NCI-H1930 (cell line): ENCODE data around the gene POM121C.
"Not testable (repeated sequence)": the region's sequence is repeated elsewhere in the genome, so short reads cannot be mapped to it uniquely, and the experiment has no call there.

Experiments
- DNase-seq, 2 experiments: peaks; one replicate each; lab custom pipeline; 2025; lab: John Stamatoyannopoulos, UW

Gene POM121C

GRCh38 chr7:75393194-75393593, 92.9 kb downstream of the POM121C start:
- not testable (repeated sequence) for DNase-seq

GRCh38 chr7:75374519-75375317, 111.4 kb downstream of the POM121C start:
- DNase-seq, result not testable (repeated sequence)

- not testable (repeated sequence) for DNase-seq
Measured at GRCh38 chr7:75374144-75374518, 112.0 kb downstream of the POM121C start.

- DNase-seq, result not testable (repeated sequence)
Measured at GRCh38 chr7:75367313-75367712, 118.8 kb downstream of the POM121C start.
